ENCODE measurements around the gene MAEA.

DNA sequence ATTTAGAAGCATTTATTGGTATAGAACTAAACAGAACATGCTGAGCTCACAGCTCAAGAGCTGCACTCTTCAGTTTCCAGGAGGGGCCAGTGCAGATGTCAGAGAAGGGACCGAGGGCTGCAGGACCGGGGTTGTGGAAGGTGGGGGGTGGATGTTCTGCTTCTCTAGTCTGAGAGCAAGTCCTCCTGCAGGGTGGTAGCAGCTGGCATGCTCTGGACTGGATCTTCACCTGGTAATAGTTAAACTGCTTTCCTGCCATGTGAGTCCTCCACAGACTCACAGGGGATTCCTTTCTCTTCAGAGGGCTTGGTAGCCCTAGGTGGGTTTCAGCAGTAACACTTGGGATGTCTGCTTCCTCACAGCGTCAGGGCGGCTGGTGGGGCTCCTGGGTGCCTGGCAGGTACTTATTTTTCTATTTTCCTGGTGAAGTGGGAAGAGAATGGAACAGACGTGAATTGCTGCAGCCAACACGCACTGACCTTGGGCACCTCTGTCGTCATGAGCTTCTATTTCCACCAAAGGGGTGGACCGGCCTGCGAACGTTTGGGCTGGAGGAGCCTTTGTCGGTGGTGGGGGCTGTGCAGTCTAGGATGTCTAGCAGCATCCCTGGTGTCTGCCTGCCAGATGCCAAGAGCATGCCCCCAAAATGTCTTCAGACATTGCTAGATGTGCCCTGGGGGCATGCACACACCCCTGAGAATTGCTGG, 2.5 kb downstream of the MAEA start:
- TF ChIP-seq, protein P1, sequence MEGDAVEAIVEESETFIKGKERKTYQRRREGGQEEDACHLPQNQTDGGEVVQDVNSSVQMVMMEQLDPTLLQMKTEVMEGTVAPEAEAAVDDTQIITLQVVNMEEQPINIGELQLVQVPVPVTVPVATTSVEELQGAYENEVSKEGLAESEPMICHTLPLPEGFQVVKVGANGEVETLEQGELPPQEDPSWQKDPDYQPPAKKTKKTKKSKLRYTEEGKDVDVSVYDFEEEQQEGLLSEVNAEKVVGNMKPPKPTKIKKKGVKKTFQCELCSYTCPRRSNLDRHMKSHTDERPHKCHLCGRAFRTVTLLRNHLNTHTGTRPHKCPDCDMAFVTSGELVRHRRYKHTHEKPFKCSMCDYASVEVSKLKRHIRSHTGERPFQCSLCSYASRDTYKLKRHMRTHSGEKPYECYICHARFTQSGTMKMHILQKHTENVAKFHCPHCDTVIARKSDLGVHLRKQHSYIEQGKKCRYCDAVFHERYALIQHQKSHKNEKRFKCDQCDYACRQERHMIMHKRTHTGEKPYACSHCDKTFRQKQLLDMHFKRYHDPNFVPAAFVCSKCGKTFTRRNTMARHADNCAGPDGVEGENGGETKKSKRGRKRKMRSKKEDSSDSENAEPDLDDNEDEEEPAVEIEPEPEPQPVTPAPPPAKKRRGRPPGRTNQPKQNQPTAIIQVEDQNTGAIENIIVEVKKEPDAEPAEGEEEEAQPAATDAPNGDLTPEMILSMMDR (IDR thresholded peaks at IDR 0.05) = no peak
- TF ChIP-seq POLR2A (IDR thresholded peaks at IDR 0.05) (no peak), EP300 (IDR thresholded peaks at IDR 0.05) (no peak)

Measured in tibial nerve (tissue), 4 donors.